H1 (cell line): ENCODE data around the gene MACROD2. TPM values are rescaled to one million over a fixed set of nuclear protein-coding genes. Genes with fewer than 3 reads are reported as not detected.

Experiments used
- CTCF ChIA-PET: fragments of 300-600 bp; sonication (Branson Sonifier 250); formaldehyde crosslinking; loops from one replicate; lab custom pipeline; 2021; ENCODE audit not compliant: partially characterized antibody; lab: Charles Lee
- POLR2A ChIA-PET: fragments of 300-600 bp; sonication (Branson Sonifier 250); formaldehyde crosslinking; loops from one replicate; lab custom pipeline; 2021; ENCODE audit warnings: inconsistent platforms; ENCODE audit not compliant: partially characterized antibody; lab: Charles Lee
- DNase-seq, 2 experiments: peaks; one replicate each; pipeline versions ENCODE4 v3.0.0 to v3.0.0-alpha.2; 2010 to 2022; ENCODE audit warnings: low spot score in 2 of 2, low read depth in 1 of 2, mixed read lengths in 1 of 2
- FAIRE-seq: peaks from 2 replicates; lab custom pipeline; 2011; peaks lifted over from hg19 to GRCh38; lab: Jason Lieb, UNC
- H2AFZ ChIP-seq: 2 replicates; pipeline ENCODE4 v1.8.1; 2012; ENCODE audit warnings: low read length, inconsistent platforms
- H2AK5ac ChIP-seq: 2 replicates; pipeline ENCODE4 v1.6.1; 2013; ENCODE audit warnings: low read depth, low read length
- H2BK120ac ChIP-seq: replicated peaks from 2 replicates; pipeline ENCODE3; 2013; ENCODE audit warnings: low read depth, low read length, inconsistent platforms
- H2BK12ac ChIP-seq: 2 replicates; pipeline ENCODE4 v1.6.1; 2013; ENCODE audit warnings: low read depth, low read length
- H2BK15ac ChIP-seq: 2 replicates; pipeline ENCODE4 v1.6.1; 2013; ENCODE audit warnings: low read length
- H2BK20ac ChIP-seq: 2 replicates; pipeline ENCODE4 v1.6.1; 2013; ENCODE audit warnings: low read length
- H2BK5ac ChIP-seq: 2 replicates; pipeline ENCODE4 v1.6.1; 2013; ENCODE audit warnings: low read depth, low read length
- H3K14ac ChIP-seq: 2 replicates; pipeline ENCODE4 v1.6.1; 2013; ENCODE audit warnings: inconsistent platforms; ENCODE audit not compliant: insufficient read length
- H3K18ac ChIP-seq: 2 replicates; pipeline ENCODE4 v1.6.1; 2013; ENCODE audit warnings: low read length; ENCODE audit errors: extremely low read depth
- H3K23ac ChIP-seq: 2 replicates; pipeline ENCODE4 v1.6.1; 2013; ENCODE audit warnings: inconsistent platforms; ENCODE audit not compliant: insufficient read length
- H3K23me2 ChIP-seq: 2 replicates; pipeline ENCODE4 v1.6.1; 2013; ENCODE audit warnings: low read depth, low read length
- H3K27ac ChIP-seq: 2 replicates; pipeline ENCODE4 v1.6.1; 2011; ENCODE audit warnings: low read depth, low read length, inconsistent platforms
- H3K27me3 ChIP-seq, 4 experiments: replicated peaks in 1 of 4; 1 replicate in 1 of 4; 2 replicates in 3 of 4; pipeline versions ENCODE4 v1.6.1 to v1.8.1; 2011 to 2013; ENCODE audit warnings: low read length in 3 of 4, mild to moderate bottlenecking in 3 of 4, inconsistent platforms in 2 of 4, mixed read lengths in 2 of 4, moderate library complexity in 1 of 4; ENCODE audit not compliant: control insufficient read depth in 3 of 4, insufficient read depth in 3 of 4; ENCODE audit errors: extremely low read depth in 1 of 4
- H3K36me3 ChIP-seq, 4 experiments: 2 replicates each; pipeline versions ENCODE4 v1.6.1 to v1.8.1; 2011 to 2013; ENCODE audit warnings: mild to moderate bottlenecking in 4 of 4, low read length in 3 of 4, moderate library complexity in 2 of 4, control low read depth in 1 of 4, inconsistent platforms in 1 of 4; ENCODE audit not compliant: insufficient read depth in 4 of 4, control insufficient read depth in 2 of 4
- H3K4ac ChIP-seq: replicated peaks from 2 replicates; pipeline ENCODE3; 2013; ENCODE audit warnings: low read length, low read depth, mixed read lengths, inconsistent platforms; ENCODE audit not compliant: insufficient read length
- H3K4me1 ChIP-seq, 4 experiments: replicated peaks in 1 of 4; 1 replicate in 1 of 4; 2 replicates in 3 of 4; pipeline versions ENCODE4 v1.6.1 to v1.8.1; 2011 to 2013; ENCODE audit warnings: low read length in 3 of 4, inconsistent platforms in 2 of 4, mixed read lengths in 1 of 4; ENCODE audit not compliant: insufficient read depth in 4 of 4, control insufficient read depth in 3 of 4
- H3K4me2 ChIP-seq, 2 experiments: 2 replicates each; pipeline versions ENCODE4 v1.6.1 to v1.8.1; 2011 to 2013; ENCODE audit warnings: low read depth in 2 of 2, low read length in 2 of 2, control low read depth in 1 of 2, inconsistent platforms in 1 of 2, mild to moderate bottlenecking in 1 of 2; ENCODE audit not compliant: insufficient read depth in 1 of 2
- H3K4me3 ChIP-seq, 4 experiments: fragments of 200-600, 300-600 bp in 1 of 4; sonication (generic), shearing (Covaris generic), sonication (Bioruptor Twin) in 1 of 4; 2 replicates each; pipeline versions ENCODE4 v1.5.1 to v1.8.1; 2011 to 2016; ENCODE audit warnings: low read length in 4 of 4, low read depth in 3 of 4, control low read depth in 2 of 4, inconsistent platforms in 2 of 4, mild to moderate bottlenecking in 2 of 4, mixed read lengths in 1 of 4, moderate library complexity in 1 of 4; ENCODE audit not compliant: insufficient read depth in 2 of 4; ENCODE audit errors: extremely low read depth in 1 of 4
- H3K56ac ChIP-seq: replicated peaks from 2 replicates; pipeline ENCODE3; 2013; ENCODE audit warnings: low read depth, mild to moderate bottlenecking, mixed read lengths, low read length, inconsistent platforms; ENCODE audit not compliant: insufficient read length
- H3K79me1 ChIP-seq: 2 replicates; pipeline ENCODE4 v1.6.1; 2013; ENCODE audit warnings: low read depth, low read length, control low read depth
- H3K79me2 ChIP-seq, 2 experiments: 2 replicates each; pipeline versions ENCODE4 v1.6.1 to v1.8.1; 2012 to 2013; ENCODE audit warnings: low read length in 2 of 2, mild to moderate bottlenecking in 2 of 2, inconsistent platforms in 1 of 2; ENCODE audit not compliant: insufficient read depth in 2 of 2, control insufficient read depth in 1 of 2
- H3K9ac ChIP-seq, 4 experiments: replicated peaks in 1 of 4; 1 replicate in 1 of 4; 2 replicates in 3 of 4; pipeline versions ENCODE4 v1.6.1 to v1.8.1; 2011 to 2013; ENCODE audit warnings: low read depth in 3 of 4, low read length in 3 of 4, control low read depth in 2 of 4, mild to moderate bottlenecking in 2 of 4, moderate library complexity in 2 of 4, inconsistent platforms in 1 of 4; ENCODE audit errors: extremely low read depth in 1 of 4
- H3K9me3 ChIP-seq, 2 experiments: 2 replicates each; pipeline versions ENCODE4 v1.6.1 to v1.8.1; 2012 to 2013; ENCODE audit warnings: mild to moderate bottlenecking in 2 of 2, moderate library complexity in 2 of 2, control low read depth in 1 of 2, inconsistent platforms in 1 of 2, low read depth in 1 of 2, low read length in 1 of 2, mixed read lengths in 1 of 2; ENCODE audit not compliant: insufficient read depth in 2 of 2
- H4K20me1 ChIP-seq, 2 experiments: replicated peaks in 1 of 2; 2 replicates each; pipeline versions ENCODE3 to v1.8.1; 2011 to 2013; ENCODE audit warnings: inconsistent platforms in 2 of 2, low read length in 2 of 2, mild to moderate bottlenecking in 1 of 2; ENCODE audit not compliant: insufficient read depth in 2 of 2, control insufficient read depth in 1 of 2
- H4K5ac ChIP-seq: 2 replicates; pipeline ENCODE4 v1.6.1; 2013; ENCODE audit warnings: low read length, low read depth, mixed read lengths, inconsistent platforms; ENCODE audit not compliant: insufficient read length
- H4K8ac ChIP-seq: 2 replicates; pipeline ENCODE4 v1.8.0; 2013; ENCODE audit warnings: mild to moderate bottlenecking, moderate library complexity, low read length, inconsistent platforms; ENCODE audit not compliant: insufficient read depth; ENCODE audit errors: extremely low read depth
- H4K91ac ChIP-seq: replicated peaks from 2 replicates; pipeline ENCODE3; 2013; ENCODE audit warnings: low read length, mixed read lengths, inconsistent platforms; ENCODE audit not compliant: insufficient read length
- POLR2AphosphoS5 ChIP-seq: IDR thresholded peaks from 2 replicates; pipeline ENCODE4 v1.6.1; 2011; ENCODE audit warnings: low read depth, low read length
- SAP30 ChIP-seq: fragments of 300-600 bp; sonication (generic); IDR thresholded peaks from 2 replicates; pipeline ENCODE4 v1.7.1; 2012; ENCODE audit warnings: low read length, moderate library complexity, mild to moderate bottlenecking, inconsistent platforms; ENCODE audit not compliant: insufficient read depth, insufficient replicate concordance
- TAF1 ChIP-seq: IDR thresholded peaks from 2 replicates; pipeline ENCODE4 v1.6.1; 2011; ENCODE audit warnings: mild to moderate bottlenecking, low read depth, low read length
- WGBS, 2 experiments: shearing (Covaris generic) in 1 of 2; methylation state at CpG; one replicate each; pipeline versions ENCODE4 v1.1.6 to v1.1.7; 2013 to 2015; ENCODE audit warnings: low lambda C conversion rate in 2 of 2, mixed read lengths in 2 of 2, inconsistent platforms in 1 of 2, low coverage in 1 of 2, missing lambda C conversion rate in 1 of 2; ENCODE audit not compliant: insufficient replicate concordance in 2 of 2, insufficient coverage in 1 of 2, insufficient read length in 1 of 2; ENCODE audit errors: extremely low coverage in 1 of 2, missing lambda C conversion rate in 1 of 2; 5-methylcytosine and 5-hydroxymethylcytosine counted together
- polyA plus RNA-seq, 7 experiments: library from polyadenylated mRNA; depleted of rRNA in 3 of 7; stranded (reverse) in 5 of 7; unstranded in 2 of 7; fragments of >200 nt in 5 of 7; fragments of 200-250 nt in 2 of 7; gene quantifications; 1 replicate in 5 of 7; 2 replicates in 1 of 7; 4 replicates in 1 of 7; pipeline versions ENCODE4 v1.2.1 to v1.2.3, GENCODE V29; 2011 to 2013; ENCODE audit warnings: missing spikeins in 2 of 7, mixed read lengths in 2 of 7
- total RNA-seq: library from RNA; stranded (reverse); fragmentation: NEBNext Ultra II Directional; extraction: Animal tissue kit (Norgen Biotek cat#: 25700); gene quantifications from 2 replicates; pipeline ENCODE4 v1.2.1, GENCODE V29; 2021

The MACROD2 gene
- total and polyA plus RNA-seq, 2 of the 8 experiments (the other 6 are each of a cell fraction or from before 2014, with no cell fraction given) = 0.70 to 3.9 TPM

DNA sequence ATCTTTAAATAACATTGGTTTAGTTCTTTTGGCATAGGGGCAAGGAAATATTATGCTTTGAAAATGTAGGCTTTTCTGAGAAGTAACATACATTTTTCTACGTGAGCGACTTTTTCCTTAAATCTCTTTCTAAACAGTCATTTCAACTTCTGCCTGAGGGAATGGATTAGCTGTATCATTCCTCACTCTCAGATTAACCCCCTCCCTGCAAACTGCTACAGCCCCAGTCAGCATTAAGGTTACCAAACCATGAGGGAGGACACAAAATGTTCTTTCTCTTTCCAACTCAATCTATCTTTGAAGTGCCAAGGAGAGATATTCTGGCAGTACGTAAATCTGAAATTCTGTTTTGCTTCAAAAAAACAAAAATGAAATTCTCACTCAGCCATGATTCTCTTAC lies 573.4 kb downstream of the MACROD2 start:
- Histone ChIP-seq H4K8ac (no peak overlapping the region), H3K27ac (no peak overlapping the region), H2BK120ac (no peak overlapping the region), H3K4me3 (no peak overlapping the region), H2BK15ac (no peak overlapping the region), H3K27me3 (no peaks in the 10 kb centered on the region), H4K20me1 (no peaks in the 10 kb centered on the region), H3K23me2 (no peaks in the 10 kb centered on the region), H2BK12ac (no peak overlapping the region), H3K23ac (no peak overlapping the region), H3K56ac (no peak overlapping the region), H2AK5ac (no peak overlapping the region), H3K14ac (no peak overlapping the region), H3K18ac (no peak overlapping the region), H3K79me2 (no peaks in the 10 kb centered on the region), H4K91ac (no peak overlapping the region), H2BK20ac (no peak overlapping the region), H3K79me1 (no peaks in the 10 kb centered on the region), H2AFZ (peak overlapping the region; percentile 61), H3K9me3 (peaks cover 0 to 4% of the 10 kb centered on the region in 2 experiments; a peak in 1 of 4 replicates), H2BK5ac (no peak overlapping the region), H3K4me1 (peaks cover 0 to 3% (median 0%) of the 10 kb centered on the region in 4 experiments; a peak in 2 of 7 replicates)
- ChIA-PET POLR2A (no interaction called here), CTCF (interaction anchor here (1.4 kb wide), 1 partner anchor 231 kb away, joined by 5 read pairs; the partner anchor contains the start of gene FLRT3)
- FAIRE-seq = peak; percentile 13
- DNase-seq = no peak
- no peak for TF ChIP-seq SAP30
- no peak for TF ChIP-seq TAF1
- TF ChIP-seq POLR2AphosphoS5 = no peak
- TF ChIP-seq, all 59 proteins: peak for 0
- WGBS, 2 experiments = 75% methylated on average over 3 of the region's 3 CpGs; no CpG with 5 or more reads in 1 of the 2 experiments
- Histone ChIP-seq H3K4me2 (no peak overlapping the region), H4K5ac (no peak overlapping the region), H3K4ac (no peak overlapping the region), H3K9ac (no peak overlapping the region), H3K36me3 (no peaks in the 10 kb centered on the region)
